OCI-LY1 (cell line): ENCODE results near the gene PSMD1.

ENCODE experiments used
- CTCF ChIP-seq: fragments of 200-600 bp; sonication (generic), shearing (Covaris generic); IDR thresholded peaks from 2 replicates; pipeline ENCODE4 v1.5.1; 2017; ENCODE audit warnings: mild to moderate bottlenecking, antibody characterized with exemption, low read length, moderate library complexity, mixed read lengths
- EZH2 ChIP-seq: fragments of 200-600 bp; sonication (generic), shearing (Covaris generic); IDR thresholded peaks from 2 replicates; pipeline ENCODE4 v1.8.0; 2017; ENCODE audit warnings: borderline replicate concordance, mixed run types, mild to moderate bottlenecking, antibody characterized with exemption, low read length, moderate library complexity, mixed read lengths

- TF ChIP-seq EZH2: no peak
- TF ChIP-seq CTCF: no peak
These were observed 68.3 kb downstream of the PSMD1 start, which contains the start of gene HTR2B for GRCh38 chr2:231124838-231125568.
